ENCODE data around the gene ROM1. TPM values are rescaled to one million over a fixed set of nuclear protein-coding genes. Genes with fewer than 3 reads are reported as not detected.
"Not testable (repeated sequence)": the region's sequence is repeated elsewhere in the genome, so short reads cannot be mapped to it uniquely, and the experiment has no call there.

Gene ROM1
- total RNA-seq, 1 experiment from 2014 or later = 10.9 TPM

DNA sequence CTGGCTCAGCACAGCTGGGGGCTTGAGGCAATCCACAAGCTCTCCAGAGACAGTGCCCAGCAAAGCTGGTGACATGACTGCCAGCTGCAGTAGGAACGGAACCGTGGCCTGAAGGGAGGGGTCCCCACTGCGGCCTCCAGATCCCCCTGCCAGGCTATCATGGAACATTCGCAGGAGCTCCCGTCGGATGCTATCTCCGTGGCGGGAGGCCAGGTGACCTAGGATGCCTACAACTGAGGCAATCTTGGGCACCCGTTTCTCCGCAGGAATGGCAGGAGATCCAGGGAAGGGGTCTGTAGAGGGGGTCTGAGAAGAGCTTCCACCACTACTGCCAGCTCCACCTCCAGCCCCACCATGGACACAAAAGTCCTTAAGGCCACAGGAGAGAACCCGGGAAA is 35.9 kb downstream of the ROM1 start:
- DNase-seq (ENCODE audit: low spot score) = no peak

DNA sequence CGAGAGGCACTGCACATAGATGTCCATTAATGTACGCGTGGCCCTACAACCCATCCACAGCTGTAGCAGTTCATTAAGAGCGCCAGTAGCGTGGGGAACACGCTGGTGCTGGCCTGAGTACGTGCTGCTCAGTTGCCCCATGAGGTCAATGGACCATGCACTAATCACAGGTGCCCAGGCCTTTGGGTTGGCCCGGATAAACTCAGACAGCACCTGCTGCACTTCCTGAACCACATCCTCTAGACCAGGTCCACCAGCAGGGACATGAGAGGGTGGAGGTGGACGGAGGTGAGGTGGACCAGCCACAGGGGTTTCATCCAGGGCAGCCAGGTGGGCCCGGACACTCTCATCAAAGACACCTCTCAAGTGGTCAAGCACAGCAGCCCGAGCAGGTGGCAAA is 36.4 kb downstream of the ROM1 start:
- no peak for DNase-seq (ENCODE audit: low spot score)

DNA sequence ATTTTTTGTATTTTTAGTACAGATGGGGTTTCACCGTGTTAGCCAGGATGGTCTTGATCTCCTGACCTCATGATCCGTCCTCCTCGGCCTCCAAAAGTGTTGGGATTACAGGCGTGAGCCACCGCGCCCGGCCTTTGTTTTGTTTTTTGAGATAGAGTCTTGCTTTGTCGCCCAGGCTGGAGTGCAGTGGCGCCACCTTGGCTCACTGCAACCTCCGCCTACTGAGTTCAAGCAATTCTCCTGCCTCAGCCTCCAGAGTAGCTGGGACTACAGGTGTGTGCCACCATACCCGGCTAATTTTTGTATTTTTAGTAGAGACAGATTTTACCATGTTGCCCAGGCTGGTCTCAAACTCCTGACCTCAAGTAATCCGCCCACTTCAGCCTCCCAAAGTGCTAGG is 37.2 kb downstream of the ROM1 start:
- DNase-seq (ENCODE audit: low spot score) = not testable (repeated sequence)

DNA sequence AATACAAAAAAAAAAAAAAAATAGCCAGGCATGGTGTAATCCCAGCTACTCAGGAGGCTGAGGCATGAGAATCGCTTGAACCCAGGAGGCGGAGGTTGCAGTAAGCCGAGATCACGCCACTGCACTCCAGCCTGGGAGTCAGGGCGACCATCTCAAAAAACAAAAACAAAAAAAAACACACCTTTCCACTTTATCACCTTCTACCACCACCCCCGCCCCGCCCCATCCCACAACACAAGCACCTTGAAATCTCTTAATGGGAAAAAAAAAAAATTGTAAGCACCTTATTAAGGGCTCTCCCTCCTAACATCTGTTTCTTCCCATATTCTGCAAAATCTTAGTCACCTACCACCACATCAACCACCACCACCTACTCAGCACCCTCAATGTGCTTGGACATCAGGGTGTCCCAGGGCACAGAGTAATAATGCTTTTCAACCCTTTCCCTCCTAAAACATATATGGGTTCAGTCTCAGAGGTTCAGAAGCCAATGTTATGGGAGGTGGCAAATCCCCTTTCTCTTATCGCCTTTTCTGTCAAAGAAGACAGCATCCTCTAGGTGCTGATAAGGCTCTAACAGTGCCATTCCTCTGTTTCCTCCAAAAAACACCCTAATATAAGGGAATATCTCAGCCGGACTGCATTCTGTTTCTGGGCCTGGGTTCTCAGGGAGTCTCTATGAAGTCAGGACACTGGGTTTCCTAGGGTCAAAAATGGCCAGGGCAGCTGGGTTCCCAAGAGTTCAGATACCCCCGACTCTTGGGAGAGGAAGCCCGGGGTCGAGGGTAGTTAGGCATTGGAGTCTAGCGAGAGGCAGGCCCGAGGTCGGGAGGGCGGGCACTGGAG is 39.3 kb downstream of the ROM1 start:
- peak; percentile 25 for DNase-seq (ENCODE audit: low spot score)

DNA sequence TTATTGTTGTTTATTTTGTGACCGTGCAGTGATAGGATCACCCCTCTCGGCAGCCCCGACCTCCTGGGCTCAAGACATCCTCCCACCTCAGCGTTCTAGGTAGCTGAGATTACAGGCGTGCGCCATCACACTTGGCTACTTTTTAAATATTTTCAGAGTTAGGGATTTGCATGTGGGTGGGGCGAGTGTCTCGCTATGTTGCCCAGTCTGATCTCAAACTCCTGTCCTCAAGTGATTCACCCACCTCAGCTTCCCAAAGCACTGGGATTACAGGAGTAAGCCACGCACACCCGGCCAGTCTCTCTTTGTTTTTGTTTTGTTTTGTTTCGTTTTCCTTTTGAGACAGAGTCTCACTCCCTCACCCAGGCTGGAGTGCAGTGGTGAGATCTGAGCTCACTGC is 41.2 kb downstream of the ROM1 start:
- no peak for DNase-seq (ENCODE audit: low spot score)

DNA sequence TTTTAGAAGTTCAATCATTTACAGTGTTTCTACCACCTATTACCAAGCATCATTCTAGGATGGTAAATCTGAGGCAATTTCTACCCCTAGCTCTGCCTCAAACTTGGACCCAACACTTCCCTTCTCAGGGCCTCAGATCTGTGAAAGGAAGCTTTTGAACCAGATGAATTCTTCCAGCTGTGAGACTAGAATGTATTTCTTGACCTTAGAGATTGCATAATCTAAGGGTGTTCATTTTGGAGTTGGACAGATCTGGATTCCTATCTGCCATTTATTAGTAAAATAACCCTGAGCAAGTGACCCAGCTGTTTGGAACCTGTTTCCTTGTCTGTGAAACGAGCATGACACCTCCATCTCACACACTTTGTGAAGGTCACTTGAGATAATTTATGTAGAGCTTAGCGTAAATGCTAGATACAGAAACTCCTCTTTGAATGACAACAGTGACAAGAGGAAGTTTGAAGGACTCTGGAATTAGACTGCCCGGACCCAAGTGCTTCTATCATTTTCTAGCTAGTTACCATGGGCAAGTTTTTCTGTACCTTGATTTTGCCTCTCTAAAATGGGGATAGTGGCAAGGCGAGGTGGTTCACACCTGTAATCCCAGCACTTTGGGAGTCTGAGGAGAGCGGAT is 43.9 kb downstream of the ROM1 start:
- DNase-seq (ENCODE audit: low spot score) = no peak

DNA sequence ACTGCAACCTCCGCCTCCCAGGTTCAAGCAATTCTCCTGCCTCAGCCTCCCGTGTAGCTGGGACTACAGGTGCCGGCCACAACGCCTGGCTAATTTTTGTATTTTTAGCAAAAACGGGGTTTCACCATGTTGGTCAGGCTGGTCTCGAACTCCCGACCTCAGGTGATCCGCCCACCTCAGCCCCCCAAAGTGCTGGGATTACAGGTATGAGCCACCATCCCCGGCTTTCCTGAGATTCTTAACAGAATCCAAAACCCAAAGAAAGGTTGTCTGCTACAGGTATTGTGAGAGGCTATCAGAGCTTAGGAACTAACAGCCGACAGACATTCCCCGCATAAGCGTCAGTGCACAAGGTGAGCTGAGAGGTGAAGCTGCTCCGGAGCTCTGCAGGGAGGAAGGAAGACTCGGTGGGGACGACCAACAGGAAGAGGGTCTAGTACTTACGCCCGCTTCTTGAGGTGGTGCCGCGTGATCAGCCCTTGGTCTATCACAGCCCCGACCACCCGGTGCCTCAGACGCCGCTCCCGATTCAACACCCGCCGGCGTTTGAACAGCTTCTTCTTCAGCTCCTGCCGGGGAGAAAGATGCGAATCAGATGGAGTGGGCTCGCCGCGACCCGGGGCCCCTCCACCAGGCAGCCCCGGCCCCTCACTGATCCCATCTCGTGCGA is 51.5 kb downstream of the ROM1 start:
- DNase-seq (ENCODE audit: low spot score) = peak; percentile 78

Small RNAs within 50 kb of the gene (small RNA-seq; reads per million reads assigned to genes)
- gene AP001458.1 (not detected), gene MIR6747 (not detected)

Other genes with a start within 250 kb of the ROM1 start
- not detected in 2 replicates for gene SCGB1A1, start 194.2 kb upstream of the ROM1 start, total RNA-seq (2014; rRNA removed; shearing (Covaris generic))
- gene AHNAK, start 66.5 kb upstream of the ROM1 start, total RNA-seq (2014; rRNA removed; shearing (Covaris generic)) = 281 and 282 TPM in 2 replicates
- gene EEF1G, start 39.4 kb upstream of the ROM1 start, total RNA-seq (2014; rRNA removed; shearing (Covaris generic)) = 1,888 and 1,945 TPM in 2 replicates
- 19.3 and 25.1 TPM in 2 replicates for gene TUT1, start 21.7 kb upstream of the ROM1 start, total RNA-seq (2014; rRNA removed; shearing (Covaris generic))
- 223 and 229 TPM in 2 replicates for gene MTA2, start 11.4 kb upstream of the ROM1 start, total RNA-seq (2014; rRNA removed; shearing (Covaris generic))
- 72.3 and 72.5 TPM in 2 replicates for gene EML3, start 482 bp upstream of the ROM1 start, total RNA-seq (2014; rRNA removed; shearing (Covaris generic))
- gene B3GAT3, start 8.7 kb downstream of the ROM1 start, total RNA-seq (2014; rRNA removed; shearing (Covaris generic)) = 63.1 and 82.8 TPM in 2 replicates
- 257 and 314 TPM in 2 replicates for gene GANAB, start 33.4 kb downstream of the ROM1 start, total RNA-seq (2014; rRNA removed; shearing (Covaris generic))
- gene INTS5, start 40.0 kb downstream of the ROM1 start, total RNA-seq (2014; rRNA removed; shearing (Covaris generic)) = 44.6 and 47.4 TPM in 2 replicates
- 272 and 322 TPM in 2 replicates for gene C11orf98, start 52.0 kb downstream of the ROM1 start, total RNA-seq (2014; rRNA removed; shearing (Covaris generic))
- gene CSKMT, start 52.1 kb downstream of the ROM1 start, total RNA-seq (2014; rRNA removed; shearing (Covaris generic)) = 24.5 and 25.2 TPM in 2 replicates
- 124 and 141 TPM in 2 replicates for gene UQCC3, start 58.4 kb downstream of the ROM1 start, total RNA-seq (2014; rRNA removed; shearing (Covaris generic))
- gene LBHD1, start 59.0 kb downstream of the ROM1 start, total RNA-seq (2014; rRNA removed; shearing (Covaris generic)) = 11.3 and 13.3 TPM in 2 replicates
- gene UBXN1, start 65.8 kb downstream of the ROM1 start, total RNA-seq (2014; rRNA removed; shearing (Covaris generic)) = 247 and 265 TPM in 2 replicates
- gene LRRN4CL, start 76.3 kb downstream of the ROM1 start, total RNA-seq (2014; rRNA removed; shearing (Covaris generic)) = 0.50 TPM in 1 of 2 replicates, not detected in the other
- gene BSCL2, start 94.2 kb downstream of the ROM1 start, total RNA-seq (2014; rRNA removed; shearing (Covaris generic)) = 147 and 161 TPM in 2 replicates
- not detected in 2 replicates for gene GNG3, start 94.4 kb downstream of the ROM1 start, total RNA-seq (2014; rRNA removed; shearing (Covaris generic))
- gene HNRNPUL2, start 114.2 kb downstream of the ROM1 start, total RNA-seq (2014; rRNA removed; shearing (Covaris generic)) = 12.2 and 12.3 TPM in 2 replicates
- 32.4 and 45.5 TPM in 2 replicates for gene TTC9C, start 115.2 kb downstream of the ROM1 start, total RNA-seq (2014; rRNA removed; shearing (Covaris generic))
- 10.6 and 13.1 TPM in 2 replicates for gene ZBTB3, start 140.9 kb downstream of the ROM1 start, total RNA-seq (2014; rRNA removed; shearing (Covaris generic))
- 138 and 141 TPM in 2 replicates for gene POLR2G, start 148.3 kb downstream of the ROM1 start, total RNA-seq (2014; rRNA removed; shearing (Covaris generic))
- 57.9 and 71.7 TPM in 2 replicates for gene TAF6L, start 158.1 kb downstream of the ROM1 start, total RNA-seq (2014; rRNA removed; shearing (Covaris generic))
- 87.6 and 114 TPM in 2 replicates for gene TMEM179B, start 174.1 kb downstream of the ROM1 start, total RNA-seq (2014; rRNA removed; shearing (Covaris generic))
- gene TMEM223, start 178.7 kb downstream of the ROM1 start, total RNA-seq (2014; rRNA removed; shearing (Covaris generic)) = 77.3 and 79.3 TPM in 2 replicates
- gene NXF1, start 192.2 kb downstream of the ROM1 start, total RNA-seq (2014; rRNA removed; shearing (Covaris generic)) = 24.4 and 31.7 TPM in 2 replicates
- 64.6 and 80.6 TPM in 2 replicates for gene STX5, start 218.8 kb downstream of the ROM1 start, total RNA-seq (2014; rRNA removed; shearing (Covaris generic))
- gene TEX54, start 219.6 kb downstream of the ROM1 start, total RNA-seq (2014; rRNA removed; shearing (Covaris generic)) = 0.61 TPM in 1 of 2 replicates, not detected in the other
- 183 and 191 TPM in 2 replicates for gene WDR74, start 226.3 kb downstream of the ROM1 start, total RNA-seq (2014; rRNA removed; shearing (Covaris generic))